ENCODE measurements around the gene SPOCK2. TPM values are rescaled to one million over a fixed set of nuclear protein-coding genes. Genes with fewer than 3 reads are reported as not detected.

Gene SPOCK2
- total and polyA plus RNA-seq, 2 of the 13 experiments (the other 11 are each of a cell fraction or from before 2014, with no cell fraction given), result 8.6 to 30.6 TPM

DNA sequence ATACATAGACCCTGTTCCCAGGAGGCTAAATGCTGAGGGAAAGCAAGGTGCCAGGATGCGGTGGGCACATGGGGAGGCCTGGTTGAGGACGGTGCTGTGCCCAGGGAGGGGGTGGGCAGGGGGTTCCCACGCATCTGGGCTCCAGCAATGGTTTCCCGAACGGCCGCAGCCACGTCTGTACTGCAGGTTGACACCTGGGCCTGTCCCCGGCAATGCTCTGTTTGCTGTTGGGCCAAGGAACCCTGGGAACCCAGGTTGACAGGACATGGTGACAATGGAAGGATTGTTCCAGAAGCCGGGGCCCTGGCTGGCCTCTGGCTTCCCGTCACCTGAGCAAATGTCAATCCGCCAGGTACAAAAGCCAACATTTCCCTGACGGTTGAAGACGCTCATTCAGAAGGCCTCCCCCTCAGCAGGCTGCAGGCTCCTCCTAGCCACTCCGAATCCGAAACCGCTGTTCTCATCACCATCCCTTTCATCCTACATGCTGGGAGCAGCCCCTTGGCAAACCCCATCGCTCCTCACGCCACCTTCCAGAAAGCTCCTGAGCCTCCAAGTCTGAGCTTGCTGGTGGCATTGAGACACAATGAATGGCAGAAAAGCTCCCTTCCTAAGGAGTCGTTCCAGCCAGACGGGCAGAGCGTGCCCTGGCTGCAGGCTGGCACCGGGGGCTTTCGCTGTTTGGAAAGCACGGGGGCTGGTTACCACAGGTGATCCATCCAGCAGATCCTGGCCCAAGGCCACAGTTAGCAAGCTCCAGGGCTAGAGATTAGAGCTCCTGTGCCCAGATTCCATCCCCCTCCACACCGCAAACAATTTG is 31.2 kb downstream of the SPOCK2 start (continued):
- TF ChIP-seq, protein P1, sequence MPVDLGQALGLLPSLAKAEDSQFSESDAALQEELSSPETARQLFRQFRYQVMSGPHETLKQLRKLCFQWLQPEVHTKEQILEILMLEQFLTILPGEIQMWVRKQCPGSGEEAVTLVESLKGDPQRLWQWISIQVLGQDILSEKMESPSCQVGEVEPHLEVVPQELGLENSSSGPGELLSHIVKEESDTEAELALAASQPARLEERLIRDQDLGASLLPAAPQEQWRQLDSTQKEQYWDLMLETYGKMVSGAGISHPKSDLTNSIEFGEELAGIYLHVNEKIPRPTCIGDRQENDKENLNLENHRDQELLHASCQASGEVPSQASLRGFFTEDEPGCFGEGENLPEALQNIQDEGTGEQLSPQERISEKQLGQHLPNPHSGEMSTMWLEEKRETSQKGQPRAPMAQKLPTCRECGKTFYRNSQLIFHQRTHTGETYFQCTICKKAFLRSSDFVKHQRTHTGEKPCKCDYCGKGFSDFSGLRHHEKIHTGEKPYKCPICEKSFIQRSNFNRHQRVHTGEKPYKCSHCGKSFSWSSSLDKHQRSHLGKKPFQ (CRISPR knock-in tag; IDR thresholded peaks at IDR 0.05; ENCODE audit: insufficient replicate concordance), result no peak
- TF ChIP-seq SPEN (CRISPR knock-in tag; IDR thresholded peaks at IDR 0.05; ENCODE audit: low read depth) (0 out of 2 replicates have a peak, but pooled peaks have one; percentile 35), DNMT1 (CRISPR knock-in tag; IDR thresholded peaks at IDR 0.05) (no peak), ZNF3 (CRISPR knock-in tag; IDR thresholded peaks at IDR 0.05) (no peak), HIVEP1 (CRISPR knock-in tag; IDR thresholded peaks at IDR 0.05) (no peak), SMAD9 (CRISPR knock-in tag; IDR thresholded peaks at IDR 0.05) (no peak), HES4 (CRISPR knock-in tag; IDR thresholded peaks at IDR 0.05; ENCODE audit: borderline replicate concordance) (peak; percentile 45; the same call in 1 of the 2 replicates), PITX1 (CRISPR knock-in tag; IDR thresholded peaks at IDR 0.05) (0 out of 2 replicates have a peak, but pooled peaks have one; percentile 46), HDAC1 (CRISPR knock-in tag; IDR thresholded peaks at IDR 0.05) (peak; percentile 53), RFX3 (CRISPR knock-in tag; IDR thresholded peaks at IDR 0.05) (no peak), KLF13 (CRISPR knock-in tag; IDR thresholded peaks at IDR 0.05) (no peak), CC2D1A (CRISPR knock-in tag; IDR thresholded peaks at IDR 0.05) (no peak), ZNF629 (CRISPR knock-in tag; conservative IDR thresholded peaks at IDR 0.05) (peak; percentile 30; the same call in 1 of the 2 replicates), POLR2AphosphoS2 (IDR thresholded peaks at IDR 0.05; ENCODE audit: low read depth, low read length) (no peak), ZNF589 (CRISPR knock-in tag; conservative IDR thresholded peaks at IDR 0.05) (no peak), ZNF354B (CRISPR knock-in tag; IDR thresholded peaks at IDR 0.05) (peak; percentile 26; the same call in 1 of the 2 replicates), KDM6A (CRISPR knock-in tag; IDR thresholded peaks at IDR 0.05; ENCODE audit: low read depth) (0 out of 2 replicates have a peak, but pooled peaks have one; percentile 25), ZNF547 (CRISPR knock-in tag; IDR thresholded peaks at IDR 0.05) (no peak), KDM2A (CRISPR knock-in tag; IDR thresholded peaks at IDR 0.05; ENCODE audit: borderline replicate concordance, low read depth) (peak; percentile 46; the same call in 1 of the 2 replicates), KDM3A (CRISPR knock-in tag; IDR thresholded peaks at IDR 0.05; ENCODE audit: low read depth) (0 out of 2 replicates have a peak, but pooled peaks have one; percentile 45), ZFP37 (CRISPR knock-in tag; IDR thresholded peaks at IDR 0.05; ENCODE audit: borderline replicate concordance) (peak; percentile 77; the same call in 1 of the 2 replicates), TAF1 (CRISPR knock-in tag; IDR thresholded peaks at IDR 0.05) (no peak; the same call in 1 of the 2 replicates)
- TF ChIP-seq, protein P2, sequence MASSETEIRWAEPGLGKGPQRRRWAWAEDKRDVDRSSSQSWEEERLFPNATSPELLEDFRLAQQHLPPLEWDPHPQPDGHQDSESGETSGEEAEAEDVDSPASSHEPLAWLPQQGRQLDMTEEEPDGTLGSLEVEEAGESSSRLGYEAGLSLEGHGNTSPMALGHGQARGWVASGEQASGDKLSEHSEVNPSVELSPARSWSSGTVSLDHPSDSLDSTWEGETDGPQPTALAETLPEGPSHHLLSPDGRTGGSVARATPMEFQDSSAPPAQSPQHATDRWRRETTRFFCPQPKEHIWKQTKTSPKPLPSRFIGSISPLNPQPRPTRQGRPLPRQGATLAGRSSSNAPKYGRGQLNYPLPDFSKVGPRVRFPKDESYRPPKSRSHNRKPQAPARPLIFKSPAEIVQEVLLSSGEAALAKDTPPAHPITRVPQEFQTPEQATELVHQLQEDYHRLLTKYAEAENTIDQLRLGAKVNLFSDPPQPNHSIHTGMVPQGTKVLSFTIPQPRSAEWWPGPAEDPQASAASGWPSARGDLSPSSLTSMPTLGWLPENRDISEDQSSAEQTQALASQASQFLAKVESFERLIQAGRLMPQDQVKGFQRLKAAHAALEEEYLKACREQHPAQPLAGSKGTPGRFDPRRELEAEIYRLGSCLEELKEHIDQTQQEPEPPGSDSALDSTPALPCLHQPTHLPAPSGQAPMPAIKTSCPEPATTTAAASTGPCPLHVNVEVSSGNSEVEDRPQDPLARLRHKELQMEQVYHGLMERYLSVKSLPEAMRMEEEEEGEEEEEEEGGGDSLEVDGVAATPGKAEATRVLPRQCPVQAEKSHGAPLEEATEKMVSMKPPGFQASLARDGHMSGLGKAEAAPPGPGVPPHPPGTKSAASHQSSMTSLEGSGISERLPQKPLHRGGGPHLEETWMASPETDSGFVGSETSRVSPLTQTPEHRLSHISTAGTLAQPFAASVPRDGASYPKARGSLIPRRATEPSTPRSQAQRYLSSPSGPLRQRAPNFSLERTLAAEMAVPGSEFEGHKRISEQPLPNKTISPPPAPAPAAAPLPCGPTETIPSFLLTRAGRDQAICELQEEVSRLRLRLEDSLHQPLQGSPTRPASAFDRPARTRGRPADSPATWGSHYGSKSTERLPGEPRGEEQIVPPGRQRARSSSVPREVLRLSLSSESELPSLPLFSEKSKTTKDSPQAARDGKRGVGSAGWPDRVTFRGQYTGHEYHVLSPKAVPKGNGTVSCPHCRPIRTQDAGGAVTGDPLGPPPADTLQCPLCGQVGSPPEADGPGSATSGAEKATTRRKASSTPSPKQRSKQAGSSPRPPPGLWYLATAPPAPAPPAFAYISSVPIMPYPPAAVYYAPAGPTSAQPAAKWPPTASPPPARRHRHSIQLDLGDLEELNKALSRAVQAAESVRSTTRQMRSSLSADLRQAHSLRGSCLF (CRISPR knock-in tag; IDR thresholded peaks at IDR 0.05; ENCODE audit: borderline replicate concordance), result no peak
- TF ChIP-seq, protein P3, sequence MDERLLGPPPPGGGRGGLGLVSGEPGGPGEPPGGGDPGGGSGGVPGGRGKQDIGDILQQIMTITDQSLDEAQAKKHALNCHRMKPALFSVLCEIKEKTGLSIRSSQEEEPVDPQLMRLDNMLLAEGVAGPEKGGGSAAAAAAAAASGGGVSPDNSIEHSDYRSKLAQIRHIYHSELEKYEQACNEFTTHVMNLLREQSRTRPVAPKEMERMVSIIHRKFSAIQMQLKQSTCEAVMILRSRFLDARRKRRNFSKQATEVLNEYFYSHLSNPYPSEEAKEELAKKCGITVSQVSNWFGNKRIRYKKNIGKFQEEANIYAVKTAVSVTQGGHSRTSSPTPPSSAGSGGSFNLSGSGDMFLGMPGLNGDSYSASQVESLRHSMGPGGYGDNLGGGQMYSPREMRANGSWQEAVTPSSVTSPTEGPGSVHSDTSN (CRISPR knock-in tag; IDR thresholded peaks at IDR 0.05), result 0 out of 2 replicates have a peak, but pooled peaks have one; percentile 7

Data from HepG2 (cell line).